Measurements from ENCODE around the gene ADD2.

Gene ADD2

GRCh38 chr2:70757360-70757759 lies 10.6 kb downstream of the ADD2 start:
- no peak overlapping the region for H2AFZ ChIP-seq (ENCODE audit: low read depth, low read length)
- no peak overlapping the region for H3K9ac ChIP-seq (ENCODE audit: low read length)
- no peak overlapping the region for H2BK15ac ChIP-seq (ENCODE audit: low read depth, poor library complexity, severe bottlenecking)
- H2BK5ac ChIP-seq (ENCODE audit: low read depth, low read length, poor library complexity, severe bottlenecking) = no peak overlapping the region
- H3K36me3 ChIP-seq (ENCODE audit: control insufficient read depth in 1 of 2, insufficient read depth in 2 of 2, low read depth in 1 of 2, low read length in 2 of 2) = no peaks in the 10 kb centered on the region
- H3K9me3 ChIP-seq (ENCODE audit: control insufficient read depth, low read length) = no peaks in the 10 kb centered on the region
- no peak overlapping the region for H3K4me3 ChIP-seq (ENCODE audit: insufficient read depth in 1 of 2, low read depth in 1 of 2, low read length in 2 of 2)
- H4K8ac ChIP-seq (ENCODE audit: low read length) = no peak overlapping the region
- H3K4me1 ChIP-seq (ENCODE audit: control insufficient read depth, insufficient read depth, low read depth, low read length) = no peaks in the 10 kb centered on the region
- no peak overlapping the region for H3K14ac ChIP-seq (ENCODE audit: low read length in 2 of 2)
- DNase-seq = no peak
- no peaks in the 10 kb centered on the region for H3K79me1 ChIP-seq (replicated peaks; ENCODE audit: low read length, poor library complexity, severe bottlenecking)
- H2AK5ac ChIP-seq (ENCODE audit: low read length, severe bottlenecking) = no peak overlapping the region
- H4K91ac ChIP-seq (ENCODE audit: low read length) = no peak overlapping the region
- H3K4me2 ChIP-seq (ENCODE audit: low read length, poor library complexity, severe bottlenecking) = no peak overlapping the region
- no peak overlapping the region for H3K27ac ChIP-seq (ENCODE audit: low read length, poor library complexity, severe bottlenecking)
- H3K18ac ChIP-seq (ENCODE audit: low read depth in 1 of 2, low read length in 2 of 2) = no peak overlapping the region
- H2BK120ac ChIP-seq (ENCODE audit: low read depth, low read length) = no peak overlapping the region
- WGBS = 87% methylated on average over 4 of the region's 4 CpGs
- H3K23ac ChIP-seq (ENCODE audit: low read length in 2 of 2) = no peak overlapping the region
- H2BK12ac ChIP-seq (ENCODE audit: low read length in 2 of 2) = no peak overlapping the region
- H3K27me3 ChIP-seq (ENCODE audit: control insufficient read depth in 1 of 2, insufficient read depth in 1 of 2, low read length in 2 of 2) = peaks cover 22 to 66% of the 10 kb centered on the region in 2 experiments
- H3K4ac ChIP-seq (ENCODE audit: low read depth in 1 of 2, low read length in 2 of 2) = no peak overlapping the region

GRCh38 chr2:70756128-70756527 lies 11.9 kb downstream of the ADD2 start:
- 98% methylated on average over 3 of the region's 3 CpGs for WGBS
- no peak overlapping the region for H2BK5ac ChIP-seq (ENCODE audit: low read depth, low read length, poor library complexity, severe bottlenecking)
- no peak overlapping the region for H2AK5ac ChIP-seq (ENCODE audit: low read length, severe bottlenecking)
- H3K79me1 ChIP-seq (replicated peaks; ENCODE audit: low read length, poor library complexity, severe bottlenecking) = no peaks in the 10 kb centered on the region
- DNase-seq = no peak
- no peak overlapping the region for H2BK15ac ChIP-seq (ENCODE audit: low read depth, poor library complexity, severe bottlenecking)
- H2BK120ac ChIP-seq (ENCODE audit: low read depth, low read length) = no peak overlapping the region
- H3K23ac ChIP-seq (ENCODE audit: low read length in 2 of 2) = no peak overlapping the region
- no peak overlapping the region for H3K4me3 ChIP-seq (ENCODE audit: insufficient read depth in 1 of 2, low read depth in 1 of 2, low read length in 2 of 2)
- no peaks in the 10 kb centered on the region for H3K4me1 ChIP-seq (ENCODE audit: control insufficient read depth, insufficient read depth, low read depth, low read length)
- no peak overlapping the region for H2BK12ac ChIP-seq (ENCODE audit: low read length in 2 of 2)
- H3K18ac ChIP-seq (ENCODE audit: low read depth in 1 of 2, low read length in 2 of 2) = no peak overlapping the region
- H3K9ac ChIP-seq (ENCODE audit: low read length) = no peak overlapping the region
- H3K9me3 ChIP-seq (ENCODE audit: control insufficient read depth, low read length) = no peaks in the 10 kb centered on the region
- no peak overlapping the region for H3K27ac ChIP-seq (ENCODE audit: low read length, poor library complexity, severe bottlenecking)
- no peak overlapping the region for H3K14ac ChIP-seq (ENCODE audit: low read length in 2 of 2)
- H3K4ac ChIP-seq (ENCODE audit: low read depth in 1 of 2, low read length in 2 of 2) = no peak overlapping the region
- no peak overlapping the region for H3K4me2 ChIP-seq (ENCODE audit: low read length, poor library complexity, severe bottlenecking)
- H3K36me3 ChIP-seq (ENCODE audit: control insufficient read depth in 1 of 2, insufficient read depth in 2 of 2, low read depth in 1 of 2, low read length in 2 of 2) = no peaks in the 10 kb centered on the region
- H2AFZ ChIP-seq (ENCODE audit: low read depth, low read length) = no peak overlapping the region
- H3K27me3 ChIP-seq (ENCODE audit: control insufficient read depth in 1 of 2, insufficient read depth in 1 of 2, low read length in 2 of 2) = peaks cover 22 to 74% of the 10 kb centered on the region in 2 experiments
- no peak overlapping the region for H4K91ac ChIP-seq (ENCODE audit: low read length)
- H4K8ac ChIP-seq (ENCODE audit: low read length) = no peak overlapping the region

DNA sequence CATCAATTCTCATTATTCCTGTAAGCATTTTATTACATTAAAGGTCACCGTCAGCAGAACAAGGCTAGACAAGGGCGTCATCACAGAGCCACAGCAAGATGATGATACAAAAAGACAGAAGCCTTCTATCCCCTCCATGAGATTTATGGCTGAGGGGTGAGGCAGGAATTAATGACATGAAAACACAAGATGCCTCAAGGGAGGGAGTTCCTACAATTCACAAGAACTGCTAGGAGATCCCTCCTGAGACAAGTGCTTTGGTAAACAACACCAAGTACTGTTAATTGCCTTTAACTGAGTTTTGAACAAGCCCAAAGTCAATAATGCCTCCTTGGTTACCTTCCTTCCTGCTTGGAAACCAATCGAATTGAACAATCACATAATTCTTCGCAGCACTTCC lies 14.1 kb downstream of the ADD2 start:
- no peak for DNase-seq
- H3K18ac ChIP-seq (ENCODE audit: low read depth in 1 of 2, low read length in 2 of 2) = no peak overlapping the region
- H4K91ac ChIP-seq (ENCODE audit: low read length) = no peak overlapping the region
- H2BK15ac ChIP-seq (ENCODE audit: low read depth, poor library complexity, severe bottlenecking) = no peak overlapping the region
- H4K8ac ChIP-seq (ENCODE audit: low read length) = no peak overlapping the region
- H3K9ac ChIP-seq (ENCODE audit: low read length) = no peak overlapping the region
- H3K4me2 ChIP-seq (ENCODE audit: low read length, poor library complexity, severe bottlenecking) = no peak overlapping the region
- H3K9me3 ChIP-seq (ENCODE audit: control insufficient read depth, low read length) = no peaks in the 10 kb centered on the region
- H2BK120ac ChIP-seq (ENCODE audit: low read depth, low read length) = no peak overlapping the region
- no peaks in the 10 kb centered on the region for H3K36me3 ChIP-seq (ENCODE audit: control insufficient read depth in 1 of 2, insufficient read depth in 2 of 2, low read depth in 1 of 2, low read length in 2 of 2)
- H2AK5ac ChIP-seq (ENCODE audit: low read length, severe bottlenecking) = no peak overlapping the region
- H3K27ac ChIP-seq (ENCODE audit: low read length, poor library complexity, severe bottlenecking) = no peak overlapping the region
- H2BK5ac ChIP-seq (ENCODE audit: low read depth, low read length, poor library complexity, severe bottlenecking) = no peak overlapping the region
- H3K14ac ChIP-seq (ENCODE audit: low read length in 2 of 2) = no peak overlapping the region
- H3K4me1 ChIP-seq (ENCODE audit: control insufficient read depth, insufficient read depth, low read depth, low read length) = no peaks in the 10 kb centered on the region
- WGBS = 67% methylated on average over 2 of the region's 4 CpGs
- no peak overlapping the region for H3K4me3 ChIP-seq (ENCODE audit: insufficient read depth in 1 of 2, low read depth in 1 of 2, low read length in 2 of 2)
- H3K4ac ChIP-seq (ENCODE audit: low read depth in 1 of 2, low read length in 2 of 2) = no peak overlapping the region
- H2BK12ac ChIP-seq (ENCODE audit: low read length in 2 of 2) = no peak overlapping the region
- no peaks in the 10 kb centered on the region for H3K79me1 ChIP-seq (replicated peaks; ENCODE audit: low read length, poor library complexity, severe bottlenecking)
- peaks cover 14 to 75% of the 10 kb centered on the region in 2 experiments for H3K27me3 ChIP-seq (ENCODE audit: control insufficient read depth in 1 of 2, insufficient read depth in 1 of 2, low read length in 2 of 2)
- H3K23ac ChIP-seq (ENCODE audit: low read length in 2 of 2) = no peak overlapping the region
- H2AFZ ChIP-seq (ENCODE audit: low read depth, low read length) = no peak overlapping the region

DNA sequence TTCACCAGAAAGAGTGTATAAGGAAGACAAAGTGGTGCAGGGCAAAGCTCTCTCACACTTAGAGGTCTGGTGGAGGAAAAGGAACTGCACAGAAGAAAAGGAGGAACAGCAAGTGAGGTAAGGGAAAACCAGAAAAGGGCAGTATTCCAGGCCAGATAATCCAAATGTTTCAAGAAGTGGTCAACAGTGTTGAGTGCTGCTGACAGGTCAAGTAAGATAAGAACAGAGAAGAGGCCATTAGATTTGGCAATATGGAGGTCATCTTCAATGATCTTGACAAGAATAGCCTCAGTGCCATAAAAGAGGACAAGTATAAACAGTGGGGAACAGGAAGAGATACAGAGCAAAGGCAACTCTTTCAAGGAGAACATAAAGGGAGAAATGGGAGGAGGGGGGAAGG lies 15.0 kb downstream of the ADD2 start:
- Histone ChIP-seq H3K4me1 (ENCODE audit: control insufficient read depth, insufficient read depth, low read depth, low read length) (no peaks in the 10 kb centered on the region), H3K14ac (ENCODE audit: low read length in 2 of 2) (no peak overlapping the region), H2BK15ac (ENCODE audit: low read depth, poor library complexity, severe bottlenecking) (no peak overlapping the region), H3K9ac (ENCODE audit: low read length) (no peak overlapping the region), H3K4me2 (ENCODE audit: low read length, poor library complexity, severe bottlenecking) (no peak overlapping the region), H3K4me3 (ENCODE audit: insufficient read depth in 1 of 2, low read depth in 1 of 2, low read length in 2 of 2) (no peak overlapping the region), H3K4ac (ENCODE audit: low read depth in 1 of 2, low read length in 2 of 2) (no peak overlapping the region), H3K79me1 (replicated peaks; ENCODE audit: low read length, poor library complexity, severe bottlenecking) (no peaks in the 10 kb centered on the region), H2AFZ (ENCODE audit: low read depth, low read length) (no peak overlapping the region), H3K9me3 (ENCODE audit: control insufficient read depth, low read length) (no peaks in the 10 kb centered on the region), H2BK12ac (ENCODE audit: low read length in 2 of 2) (no peak overlapping the region), H4K91ac (ENCODE audit: low read length) (no peak overlapping the region), H3K23ac (ENCODE audit: low read length in 2 of 2) (no peak overlapping the region), H2BK120ac (ENCODE audit: low read depth, low read length) (no peak overlapping the region), H4K8ac (ENCODE audit: low read length) (no peak overlapping the region), H3K36me3 (ENCODE audit: control insufficient read depth in 1 of 2, insufficient read depth in 2 of 2, low read depth in 1 of 2, low read length in 2 of 2) (no peaks in the 10 kb centered on the region), H3K27me3 (ENCODE audit: control insufficient read depth in 1 of 2, insufficient read depth in 1 of 2, low read length in 2 of 2) (peaks cover 9 to 77% of the 10 kb centered on the region in 2 experiments), H3K27ac (ENCODE audit: low read length, poor library complexity, severe bottlenecking) (no peak overlapping the region), H2AK5ac (ENCODE audit: low read length, severe bottlenecking) (no peak overlapping the region), H3K18ac (ENCODE audit: low read depth in 1 of 2, low read length in 2 of 2) (no peak overlapping the region), H2BK5ac (ENCODE audit: low read depth, low read length, poor library complexity, severe bottlenecking) (no peak overlapping the region)
- no peak for DNase-seq

Data from mesenchymal stem cell (in vitro differentiated cells and primary cell).